NB4 (cell line): Measurements from ENCODE around the gene ATP9B.

ENCODE experiments used
- DNase-seq: peaks from one replicate; pipeline ENCODE4 v3.0.0; 2010; ENCODE audit warnings: low read depth
- H3K4me3 ChIP-seq: one replicate; pipeline ENCODE4 v1.5.1; 2011; ENCODE audit warnings: mild to moderate bottlenecking, low read depth, low read length, moderate library complexity
- CTCF ChIP-seq: IDR thresholded peaks from one replicate; pipeline ENCODE4 v1.5.1; 2012; ENCODE audit warnings: low read depth, low read length
- MAX ChIP-seq: IDR thresholded peaks from 2 replicates; pipeline ENCODE4 v1.6.1; 2011; ENCODE audit warnings: low read depth, low read length
- MYC ChIP-seq: IDR thresholded peaks from 2 replicates; pipeline ENCODE4 v1.6.1; 2011; ENCODE audit warnings: low read depth, low read length
- POLR2A ChIP-seq: IDR thresholded peaks from 2 replicates; pipeline ENCODE4 v1.6.1; 2011; ENCODE audit warnings: mild to moderate bottlenecking; ENCODE audit not compliant: insufficient read length; ENCODE audit errors: extremely low read depth

ATP9B gene

DNA sequence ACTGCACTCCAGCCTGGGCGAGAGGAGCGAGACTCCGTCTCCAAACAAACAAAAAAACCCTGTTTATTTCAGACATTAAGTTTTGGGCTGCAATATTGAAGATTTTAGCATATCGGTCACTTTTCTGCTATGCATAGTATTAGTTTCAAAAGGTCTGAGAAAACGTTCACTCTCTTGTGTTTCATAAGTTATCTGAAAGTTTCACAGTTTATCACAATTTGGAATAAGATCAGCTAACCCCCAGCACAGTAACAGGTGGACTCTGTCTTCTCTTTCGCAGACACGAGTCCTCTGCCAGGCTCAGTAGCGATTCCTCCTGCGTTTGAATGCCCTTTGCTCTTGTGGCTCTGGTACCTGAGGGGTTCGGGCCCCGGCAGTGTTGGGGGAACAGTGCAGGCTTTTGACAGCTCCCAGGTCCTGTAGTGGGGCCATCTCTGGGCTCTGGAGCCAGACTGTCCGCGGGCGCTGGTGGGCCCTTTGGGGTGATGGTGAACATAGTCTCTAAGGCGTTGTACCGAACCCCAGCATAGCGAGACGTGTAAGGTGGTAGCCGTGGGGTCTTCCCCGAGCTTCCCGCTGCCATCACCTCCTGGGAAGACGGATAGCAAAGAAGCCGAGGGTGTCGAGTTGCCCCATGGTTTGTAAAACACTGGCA, 347.0 kb downstream of the ATP9B start:
- TF ChIP-seq POLR2A (no peak), MAX (no peak), CTCF (no peak), MYC (no peak)
- H3K4me3 ChIP-seq, result no peak overlapping the region
- DNase-seq, result no peak

DNA sequence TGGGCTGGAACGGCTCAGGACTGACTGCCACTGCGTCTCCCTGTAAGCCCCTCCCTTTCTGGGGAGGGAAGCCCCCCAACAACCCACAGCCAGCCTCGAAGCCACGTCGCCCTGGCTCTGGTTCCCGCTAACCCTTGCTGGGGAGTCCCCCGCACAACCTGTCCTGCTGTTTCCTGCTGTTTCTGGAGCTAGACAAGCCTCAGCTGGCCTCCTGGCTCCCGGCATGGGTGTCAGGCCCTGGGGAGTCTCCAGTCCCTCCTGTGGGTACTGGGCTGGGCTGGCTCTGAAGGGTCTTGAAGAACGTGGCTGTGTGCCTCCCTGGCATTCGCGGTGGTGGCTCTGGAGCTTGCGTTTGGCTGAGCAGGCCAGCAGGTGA, 347.5 kb downstream of the ATP9B start:
- TF ChIP-seq MYC, result no peak
- no peak for TF ChIP-seq CTCF
- TF ChIP-seq POLR2A, result no peak
- no peak for TF ChIP-seq MAX
- DNase-seq, result no peak
- no peak overlapping the region for H3K4me3 ChIP-seq

- no peak overlapping the region for H3K4me3 ChIP-seq
- no peak for DNase-seq
- no peak for TF ChIP-seq CTCF
- no peak for TF ChIP-seq MYC
- TF ChIP-seq POLR2A, result no peak
- TF ChIP-seq MAX, result no peak
These were observed 349.0 kb downstream of the ATP9B start for GRCh38 chr18:79418236-79418635.

DNA sequence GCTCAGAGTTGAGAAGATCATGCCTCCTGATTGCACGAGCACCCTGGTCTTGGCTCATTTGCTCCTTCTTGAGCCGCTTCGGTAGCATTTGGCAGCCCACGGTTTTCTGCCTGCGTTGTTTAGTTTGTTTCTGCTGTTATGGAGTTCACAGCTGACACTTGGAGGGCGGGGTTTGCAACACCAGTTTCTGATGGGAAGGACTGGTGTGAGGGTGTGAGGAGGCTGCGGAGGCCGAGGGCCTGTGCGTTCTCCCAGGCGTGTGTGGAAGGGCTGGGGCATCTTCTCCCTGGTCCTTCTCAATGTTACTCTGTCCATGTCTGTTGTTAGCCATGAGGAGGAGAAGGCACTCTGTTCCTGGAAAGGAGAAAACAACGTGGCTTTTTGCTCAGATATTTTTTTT, 349.4 kb downstream of the ATP9B start:
- H3K4me3 ChIP-seq, result no peak overlapping the region
- TF ChIP-seq MYC, result no peak
- no peak for TF ChIP-seq CTCF
- TF ChIP-seq MAX, result no peak
- no peak for TF ChIP-seq POLR2A
- DNase-seq, result no peak

GRCh38 chr18:79420033-79420745, 351.0 kb downstream of the ATP9B start:
- TF ChIP-seq MYC (no peak), CTCF (no peak), POLR2A (no peak), MAX (no peak)
- no peak overlapping the region for H3K4me3 ChIP-seq
- no peak for DNase-seq
